Mononuclear cell (primary cell): ENCODE data around the gene GPR143. TPM values are rescaled to one million over a fixed set of nuclear protein-coding genes. Genes with fewer than 3 reads are reported as not detected.
"Not testable (repeated sequence)": the region's sequence is repeated elsewhere in the genome, so short reads cannot be mapped to it uniquely, and the experiment has no call there.

Experiments used
- H3K27me3 ChIP-seq: 2 replicates; pipeline ENCODE4 v1.6.0; 2011; ENCODE audit warnings: low read length, control low read depth; ENCODE audit not compliant: insufficient read depth
- H3K4me1 ChIP-seq: 2 replicates; pipeline ENCODE4 v1.5.1; 2011; ENCODE audit warnings: mild to moderate bottlenecking, low read length, control low read depth; ENCODE audit not compliant: insufficient read depth
- H3K4me3 ChIP-seq: 2 replicates; pipeline ENCODE4 v1.5.1; 2011; ENCODE audit warnings: mild to moderate bottlenecking, low read length, moderate library complexity
- H3K9me3 ChIP-seq: 2 replicates; pipeline ENCODE4 v1.5.1; 2011; ENCODE audit warnings: low read depth, mild to moderate bottlenecking, control low read depth, low read length
- total RNA-seq: library from RNA; depleted of rRNA; stranded (reverse); fragments of >200 nt; gene quantifications from one replicate; pipeline ENCODE4 v1.2.3, GENCODE V29; 2012

GPR143 gene
- total RNA-seq, 1 donor = not detected

- Histone ChIP-seq H3K9me3 (no peaks in the 10 kb centered on the region), H3K27me3 (peaks cover 24% of the 10 kb centered on the region), H3K4me3 (no peak overlapping the region), H3K4me1 (no peaks in the 10 kb centered on the region)
Observed at GRCh38 chrX:9785254-9785943, 19.8 kb upstream of the GPR143 start.

GRCh38 chrX:9784332-9784731 is 18.7 kb upstream of the GPR143 start:
- no peaks in the 10 kb centered on the region for H3K4me1 ChIP-seq
- no peaks in the 10 kb centered on the region for H3K9me3 ChIP-seq
- peaks cover 23% of the 10 kb centered on the region for H3K27me3 ChIP-seq
- no peak overlapping the region for H3K4me3 ChIP-seq

GRCh38 chrX:9781941-9782340 is 16.3 kb upstream of the GPR143 start:
- H3K9me3 ChIP-seq = no peaks in the 10 kb centered on the region
- H3K4me3 ChIP-seq = no peak overlapping the region
- H3K27me3 ChIP-seq = peaks cover 4% of the 10 kb centered on the region
- no peaks in the 10 kb centered on the region for H3K4me1 ChIP-seq

- no peak overlapping the region for H3K4me3 ChIP-seq
- no peaks in the 10 kb centered on the region for H3K27me3 ChIP-seq
- no peaks in the 10 kb centered on the region for H3K9me3 ChIP-seq
- no peaks in the 10 kb centered on the region for H3K4me1 ChIP-seq
Observed at GRCh38 chrX:9775930-9776329, 10.3 kb upstream of the GPR143 start.

- Histone ChIP-seq H3K9me3 (no peaks in the 10 kb centered on the region), H3K4me3 (no peak overlapping the region), H3K27me3 (no peaks in the 10 kb centered on the region), H3K4me1 (no peaks in the 10 kb centered on the region)
Observed at GRCh38 chrX:9772943-9773342, 7.3 kb upstream of the GPR143 start.

- Histone ChIP-seq H3K27me3 (no peaks in the 10 kb centered on the region), H3K4me3 (no peak overlapping the region)
Observed at GRCh38 chrX:9770319-9770718, 4.7 kb upstream of the GPR143 start.

GRCh38 chrX:9768321-9768839 is 2.7 kb upstream of the GPR143 start:
- not testable (repeated sequence) for H3K9me3 ChIP-seq, H3K4me3 ChIP-seq, H3K4me1 ChIP-seq, H3K27me3 ChIP-seq

More at GRCh38 chrX:9770319-9770718, 4.7 kb upstream of the GPR143 start:
- H3K4me1 ChIP-seq = no peaks in the 10 kb centered on the region
- no peaks in the 10 kb centered on the region for H3K9me3 ChIP-seq

- Histone ChIP-seq H3K4me1 (no peaks in the 10 kb centered on the region), H3K9me3 (no peaks in the 10 kb centered on the region), H3K4me3 (no peak overlapping the region), H3K27me3 (no peaks in the 10 kb centered on the region)
Observed at GRCh38 chrX:9767375-9767774, 1.7 kb upstream of the GPR143 start.

GRCh38 chrX:9765072-9765736 is 443 bp downstream of the GPR143 start:
- Histone ChIP-seq H3K9me3 (no peaks in the 10 kb centered on the region), H3K27me3 (no peaks in the 10 kb centered on the region), H3K4me1 (no peaks in the 10 kb centered on the region), H3K4me3 (no peak overlapping the region)

- H3K9me3 ChIP-seq = no peaks in the 10 kb centered on the region
- no peaks in the 10 kb centered on the region for H3K27me3 ChIP-seq
- H3K4me1 ChIP-seq = no peaks in the 10 kb centered on the region
- no peak overlapping the region for H3K4me3 ChIP-seq
Observed at GRCh38 chrX:9759337-9759736, 6.3 kb downstream of the GPR143 start.

GRCh38 chrX:9758021-9758638 is 7.5 kb downstream of the GPR143 start:
- Histone ChIP-seq H3K9me3 (no peaks in the 10 kb centered on the region), H3K4me3 (no peak overlapping the region), H3K27me3 (no peaks in the 10 kb centered on the region), H3K4me1 (no peaks in the 10 kb centered on the region)

- Histone ChIP-seq H3K9me3 (no peaks in the 10 kb centered on the region), H3K27me3 (no peaks in the 10 kb centered on the region), H3K4me1 (no peaks in the 10 kb centered on the region), H3K4me3 (no peak overlapping the region)
Observed at GRCh38 chrX:9757366-9757765, 8.3 kb downstream of the GPR143 start.

GRCh38 chrX:9749146-9749692 is 16.4 kb downstream of the GPR143 start:
- Histone ChIP-seq H3K27me3 (no peaks in the 10 kb centered on the region), H3K4me1 (peaks cover 6% of the 10 kb centered on the region), H3K4me3 (no peak overlapping the region), H3K9me3 (no peaks in the 10 kb centered on the region)

- Histone ChIP-seq H3K4me3 (no peak overlapping the region), H3K9me3 (no peaks in the 10 kb centered on the region), H3K27me3 (no peaks in the 10 kb centered on the region), H3K4me1 (peaks cover 6% of the 10 kb centered on the region)
Observed at GRCh38 chrX:9747644-9748043, 18.0 kb downstream of the GPR143 start.

GRCh38 chrX:9746148-9746888 is 19.3 kb downstream of the GPR143 start:
- Histone ChIP-seq H3K4me1 (peaks cover 6% of the 10 kb centered on the region), H3K27me3 (no peaks in the 10 kb centered on the region), H3K4me3 (no peak overlapping the region), H3K9me3 (no peaks in the 10 kb centered on the region)
